Measurements from ENCODE around the gene SEC24D. TPM values are rescaled to one million over a fixed set of nuclear protein-coding genes. Genes with fewer than 3 reads are reported as not detected.

SEC24D gene
- total RNA-seq, 6 experiments from 2014 or later: 164 to 198 (median 183) TPM

DNA sequence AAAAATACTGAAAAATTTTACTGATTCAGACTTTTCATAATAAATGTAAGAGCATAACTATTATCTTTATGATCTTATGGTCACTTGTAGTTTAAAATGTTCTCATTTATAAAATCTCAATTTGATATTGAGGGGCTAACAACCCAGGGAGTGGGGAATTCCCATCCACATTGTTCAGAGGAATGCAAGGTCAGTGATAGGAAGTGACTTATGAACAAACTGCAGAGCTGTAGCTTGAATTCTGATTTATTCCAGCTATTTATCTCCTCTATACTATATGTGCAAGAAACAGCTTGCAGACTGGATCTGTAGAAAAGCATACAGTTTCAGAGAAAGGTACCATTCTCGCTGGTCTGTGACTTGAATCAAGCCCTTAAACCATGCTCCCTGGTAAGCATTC is 61.6 kb downstream of the SEC24D start:
- TF ChIP-seq, protein P1, sequence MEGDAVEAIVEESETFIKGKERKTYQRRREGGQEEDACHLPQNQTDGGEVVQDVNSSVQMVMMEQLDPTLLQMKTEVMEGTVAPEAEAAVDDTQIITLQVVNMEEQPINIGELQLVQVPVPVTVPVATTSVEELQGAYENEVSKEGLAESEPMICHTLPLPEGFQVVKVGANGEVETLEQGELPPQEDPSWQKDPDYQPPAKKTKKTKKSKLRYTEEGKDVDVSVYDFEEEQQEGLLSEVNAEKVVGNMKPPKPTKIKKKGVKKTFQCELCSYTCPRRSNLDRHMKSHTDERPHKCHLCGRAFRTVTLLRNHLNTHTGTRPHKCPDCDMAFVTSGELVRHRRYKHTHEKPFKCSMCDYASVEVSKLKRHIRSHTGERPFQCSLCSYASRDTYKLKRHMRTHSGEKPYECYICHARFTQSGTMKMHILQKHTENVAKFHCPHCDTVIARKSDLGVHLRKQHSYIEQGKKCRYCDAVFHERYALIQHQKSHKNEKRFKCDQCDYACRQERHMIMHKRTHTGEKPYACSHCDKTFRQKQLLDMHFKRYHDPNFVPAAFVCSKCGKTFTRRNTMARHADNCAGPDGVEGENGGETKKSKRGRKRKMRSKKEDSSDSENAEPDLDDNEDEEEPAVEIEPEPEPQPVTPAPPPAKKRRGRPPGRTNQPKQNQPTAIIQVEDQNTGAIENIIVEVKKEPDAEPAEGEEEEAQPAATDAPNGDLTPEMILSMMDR (IDR thresholded peaks at IDR 0.05): no peak
- peak overlapping the region; percentile 36; the same call in 1 of the 2 replicates for H3K27ac Mint-ChIP-seq
- H3K9me3 Mint-ChIP-seq: peaks cover 3% of the 10 kb centered on the region; the same call in 1 of the 2 replicates
- no peaks in the 10 kb centered on the region for H3K27me3 Mint-ChIP-seq (ENCODE audit: insufficient read depth)
- H3K36me3 Mint-ChIP-seq (ENCODE audit: low read depth): peaks cover 39% of the 10 kb centered on the region
- no peak for DNase-seq
- H3K4me3 Mint-ChIP-seq: peak overlapping the region; percentile 18; the same call in 1 of the 2 replicates
- peaks cover 93% of the 10 kb centered on the region for H3K4me1 Mint-ChIP-seq (ENCODE audit: low read depth)

DNA sequence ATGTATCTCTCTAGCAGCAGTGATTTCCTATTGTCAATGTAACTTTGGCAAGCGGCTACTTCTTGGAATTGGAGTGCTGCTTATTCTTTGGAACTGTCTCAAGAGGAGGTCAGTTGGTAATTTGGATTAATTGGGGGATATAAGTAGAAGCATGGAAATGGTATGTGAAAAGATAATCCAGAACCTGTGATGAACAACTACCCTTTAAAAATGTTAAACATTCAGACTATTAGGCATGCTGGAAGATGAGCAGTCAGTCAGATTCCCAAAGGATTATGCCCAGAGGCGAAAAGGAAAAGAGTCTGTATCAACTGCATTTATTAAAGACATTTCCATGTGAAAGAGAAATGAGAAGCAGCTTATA is 62.5 kb downstream of the SEC24D start:
- Mint-ChIP-seq H3K36me3 (ENCODE audit: low read depth) (peaks cover 29% of the 10 kb centered on the region), H3K27ac (peak overlapping the region; percentile 54), H3K27me3 (ENCODE audit: insufficient read depth) (no peaks in the 10 kb centered on the region), H3K4me1 (ENCODE audit: low read depth) (peaks cover 84% of the 10 kb centered on the region), H3K9me3 (no peaks in the 10 kb centered on the region), H3K4me3 (0 out of 2 replicates have a peak overlapping the region, but pooled peaks have one; percentile 11)
- peak; percentile 20 for DNase-seq
- TF ChIP-seq, protein P1 (IDR thresholded peaks at IDR 0.05): no peak

DNA sequence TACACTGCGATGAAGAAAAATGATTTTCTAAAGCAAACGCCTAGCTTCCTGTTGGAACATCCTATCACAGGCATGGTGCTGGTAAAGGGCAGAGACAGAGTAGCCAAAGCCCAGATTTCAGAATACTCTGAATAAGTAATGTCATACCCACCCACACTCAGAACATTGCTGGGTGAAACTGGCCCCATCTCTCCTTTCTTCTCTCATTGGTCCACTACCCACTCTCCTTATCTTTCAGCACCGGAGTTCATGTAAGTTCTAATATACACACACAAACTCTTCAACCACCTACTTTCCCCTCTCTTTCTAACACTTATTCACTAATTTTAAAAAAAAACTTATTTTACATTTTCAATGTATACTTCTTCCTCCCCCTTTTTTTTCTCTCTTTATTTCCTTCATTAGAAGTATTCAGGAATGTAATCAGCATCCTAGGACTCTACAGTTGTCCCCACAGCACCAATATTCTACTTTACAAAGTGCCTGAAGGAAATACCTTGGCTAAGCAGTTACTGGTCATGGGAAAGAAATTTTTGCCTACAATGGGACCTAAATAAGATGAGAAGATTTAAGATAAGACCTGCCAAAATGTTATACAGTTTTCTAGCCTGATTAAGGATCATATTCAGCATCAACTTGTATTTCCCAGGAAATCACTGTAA is 63.0 kb downstream of the SEC24D start:
- H3K27ac Mint-ChIP-seq: peak overlapping the region; percentile 54
- no peak for DNase-seq
- no peaks in the 10 kb centered on the region for H3K9me3 Mint-ChIP-seq
- 0 out of 2 replicates have a peak overlapping the region, but pooled peaks have one; percentile 11 for H3K4me3 Mint-ChIP-seq
- H3K36me3 Mint-ChIP-seq (ENCODE audit: low read depth): peaks cover 33% of the 10 kb centered on the region
- no peaks in the 10 kb centered on the region for H3K27me3 Mint-ChIP-seq (ENCODE audit: insufficient read depth)
- H3K4me1 Mint-ChIP-seq (ENCODE audit: low read depth): peaks cover 83% of the 10 kb centered on the region
- TF ChIP-seq, protein P1 (IDR thresholded peaks at IDR 0.05): no peak

DNA sequence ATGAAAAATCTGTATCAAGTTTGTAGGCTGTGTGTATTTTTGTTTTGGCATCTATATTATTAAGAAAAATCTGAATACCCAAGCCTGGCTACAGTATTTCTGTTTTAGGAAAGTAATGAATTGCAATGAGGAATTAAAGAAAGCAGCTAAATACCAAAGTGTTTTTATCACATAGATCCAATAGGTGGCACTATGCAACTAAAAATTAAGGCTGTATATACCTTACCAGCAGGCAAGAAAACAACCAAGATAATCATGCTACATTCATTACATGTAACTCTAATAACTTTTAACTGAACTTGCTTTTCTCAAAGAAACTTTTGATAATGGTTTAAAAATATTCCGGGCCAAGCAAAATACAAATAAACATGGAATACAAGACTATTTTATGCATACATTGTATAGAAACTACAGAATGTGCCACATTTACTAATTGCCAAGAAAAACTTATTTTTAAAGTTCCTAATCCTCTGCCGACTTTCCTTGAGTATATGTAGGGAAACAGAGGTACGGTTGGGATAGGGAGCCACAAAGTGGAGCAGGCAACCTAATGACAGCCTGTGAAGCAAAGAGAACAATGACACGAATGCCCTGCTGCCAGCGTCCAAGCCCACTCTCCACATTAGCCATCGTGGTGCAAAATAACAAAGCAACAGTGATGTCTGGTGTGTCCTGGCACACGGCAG is 63.7 kb downstream of the SEC24D start:
- peaks cover 81% of the 10 kb centered on the region for H3K4me1 Mint-ChIP-seq (ENCODE audit: low read depth)
- peaks cover 30% of the 10 kb centered on the region for H3K36me3 Mint-ChIP-seq (ENCODE audit: low read depth)
- no peak overlapping the region for H3K4me3 Mint-ChIP-seq
- no peaks in the 10 kb centered on the region for H3K27me3 Mint-ChIP-seq (ENCODE audit: insufficient read depth)
- H3K27ac Mint-ChIP-seq: peak overlapping the region; percentile 54; the same call in 1 of the 2 replicates
- TF ChIP-seq, protein P1 (IDR thresholded peaks at IDR 0.05): peak; percentile 79
- no peaks in the 10 kb centered on the region for H3K9me3 Mint-ChIP-seq
- peak; percentile 54 for DNase-seq

DNA sequence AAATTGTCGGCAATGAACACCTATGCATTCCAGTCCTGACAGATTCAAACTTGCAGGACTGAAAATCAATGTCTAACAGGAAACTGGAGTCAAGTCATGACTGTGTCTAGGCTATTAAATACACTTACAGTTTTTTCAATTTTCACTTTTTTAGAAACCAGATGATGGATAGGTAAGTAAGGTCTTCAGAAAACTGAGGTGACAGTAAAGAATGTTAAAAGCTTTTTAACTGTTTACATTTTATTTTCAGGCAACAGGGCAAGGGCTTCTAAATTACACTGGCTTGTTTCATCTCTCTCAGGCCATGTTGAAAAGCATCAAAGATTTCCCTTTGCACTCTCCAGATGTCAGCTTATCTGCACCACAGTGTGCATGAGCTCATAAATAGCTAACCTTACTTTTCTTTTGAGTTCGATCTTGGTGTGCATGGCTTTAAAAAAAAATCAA is 65.2 kb downstream of the SEC24D start:
- Mint-ChIP-seq H3K9me3 (no peaks in the 10 kb centered on the region), H3K27me3 (ENCODE audit: insufficient read depth) (no peaks in the 10 kb centered on the region), H3K36me3 (ENCODE audit: low read depth) (peaks cover 40% of the 10 kb centered on the region), H3K4me3 (no peak overlapping the region), H3K27ac (no peak overlapping the region), H3K4me1 (ENCODE audit: low read depth) (peaks cover 82% of the 10 kb centered on the region)
- TF ChIP-seq, protein P1 (IDR thresholded peaks at IDR 0.05): no peak
- DNase-seq: no peak
